GM12878 (cell line): ENCODE measurements around the gene RCOR1.

Experiments used
- CHD1 ChIP-seq: IDR thresholded peaks from 2 replicates; pipeline ENCODE4 v1.6.1; 2012; ENCODE audit warnings: low read depth, low read length, improper control_type of control experiment
- HDAC2 ChIP-seq: fragments of 200-600 bp; sonication (generic); IDR thresholded peaks from 2 replicates; pipeline ENCODE4 v1.6.1; 2017
- NFIC ChIP-seq: IDR thresholded peaks from 2 replicates; pipeline ENCODE4 v1.6.1; 2012; ENCODE audit warnings: low read depth, mild to moderate bottlenecking, inconsistent platforms, low read length, moderate library complexity
- POLR2A ChIP-seq: IDR thresholded peaks from 2 replicates; pipeline ENCODE4 v1.6.1; 2011; ENCODE audit warnings: low read depth, mild to moderate bottlenecking, low read length
- YY1 ChIP-seq: IDR thresholded peaks from 2 replicates; pipeline ENCODE4 v1.6.1; 2011; ENCODE audit warnings: low read depth, mild to moderate bottlenecking, low read length

GRCh38 chr14:102696856-102697495 is 104.5 kb downstream of the RCOR1 start:
- TF ChIP-seq POLR2A (no peak), YY1 (no peak), NFIC (0 out of 2 replicates have a peak, but pooled peaks have one; percentile 2), HDAC2 (no peak), CHD1 (no peak)
